ENCODE data around the gene MS4A18.
"Not testable (repeated sequence)": the region's sequence is repeated elsewhere in the genome, so short reads cannot be mapped to it uniquely, and the experiment has no call there.

- TF ChIP-seq CTCF (conservative IDR thresholded peaks at IDR 0.05); ZFX (IDR thresholded peaks at IDR 0.05): not testable (repeated sequence)
Observed at GRCh38 chr11:60684541-60684848, 40.0 kb upstream of the MS4A18 start.
